GM18907 (cell line): ENCODE results near the gene BPIFA1.

Experiments
- ATAC-seq: cut with Tn5 transposase; IDR thresholded peaks from one replicate; pipeline ENCODE4 v1.9.1; 2021; ENCODE audit warnings: mild to moderate bottlenecking, moderate library complexity; ENCODE audit not compliant: unreplicated experiment

The BPIFA1 gene

GRCh38 chr20:33239979-33240736 is 4.4 kb downstream of the BPIFA1 start:
- no peak for ATAC-seq

GRCh38 chr20:33240923-33241322 is 5.1 kb downstream of the BPIFA1 start:
- no peak for ATAC-seq

GRCh38 chr20:33242319-33243100 is 6.7 kb downstream of the BPIFA1 start:
- ATAC-seq: no peak

- ATAC-seq: no peak
These were observed 10.3 kb downstream of the BPIFA1 start for GRCh38 chr20:33246077-33246476.

- no peak for ATAC-seq
These were observed 13.7 kb downstream of the BPIFA1 start for GRCh38 chr20:33249456-33249855.

GRCh38 chr20:33250666-33251065 is 14.9 kb downstream of the BPIFA1 start:
- ATAC-seq: no peak

GRCh38 chr20:33251496-33251895 is 15.7 kb downstream of the BPIFA1 start:
- no peak for ATAC-seq

GRCh38 chr20:33252460-33252859 is 16.7 kb downstream of the BPIFA1 start:
- ATAC-seq: no peak

GRCh38 chr20:33255005-33255404 is 19.2 kb downstream of the BPIFA1 start:
- no peak for ATAC-seq

GRCh38 chr20:33257237-33257636 is 21.4 kb downstream of the BPIFA1 start:
- ATAC-seq: no peak

GRCh38 chr20:33259371-33259770 is 23.6 kb downstream of the BPIFA1 start:
- no peak for ATAC-seq

- ATAC-seq: no peak
These were observed 25.7 kb downstream of the BPIFA1 start for GRCh38 chr20:33261465-33261864.

- no peak for ATAC-seq
These were observed 26.9 kb downstream of the BPIFA1 start for GRCh38 chr20:33262658-33263065.

- ATAC-seq: no peak
These were observed 28.0 kb downstream of the BPIFA1 start for GRCh38 chr20:33263784-33264183.

- no peak for ATAC-seq
These were observed 31.9 kb downstream of the BPIFA1 start for GRCh38 chr20:33267701-33268100.

GRCh38 chr20:33272155-33272873 is 36.5 kb downstream of the BPIFA1 start:
- no peak for ATAC-seq

- no peak for ATAC-seq
These were observed 37.5 kb downstream of the BPIFA1 start for GRCh38 chr20:33273117-33273851.

- no peak for ATAC-seq
These were observed 39.4 kb downstream of the BPIFA1 start for GRCh38 chr20:33275215-33275614.

- no peak for ATAC-seq
These were observed 40.1 kb downstream of the BPIFA1 start for GRCh38 chr20:33275871-33276270.

GRCh38 chr20:33276303-33277113 is 40.7 kb downstream of the BPIFA1 start:
- no peak for ATAC-seq
